ENCODE data around the gene SYCE3.

The SYCE3 gene

GRCh38 chr22:50599816-50600455 is 37.2 kb upstream of the SYCE3 start:
- TF ChIP-seq ZNF70 (CRISPR knock-in tag; IDR thresholded peaks at IDR 0.05) (no peak), CREB5 (CRISPR knock-in tag; IDR thresholded peaks at IDR 0.05; ENCODE audit: low read depth) (no peak), ARNTL (CRISPR knock-in tag; IDR thresholded peaks at IDR 0.05; ENCODE audit: borderline replicate concordance, low read depth) (no peak), SNAI2 (CRISPR knock-in tag; IDR thresholded peaks at IDR 0.05) (peak; percentile 88; the same call in 1 of the 2 replicates), ZNF8 (CRISPR knock-in tag; IDR thresholded peaks at IDR 0.05) (no peak), PPARA (CRISPR knock-in tag; IDR thresholded peaks at IDR 0.05; ENCODE audit: borderline replicate concordance) (no peak), RARB (CRISPR knock-in tag; IDR thresholded peaks at IDR 0.05) (no peak), TCF4 (CRISPR knock-in tag; IDR thresholded peaks at IDR 0.05; ENCODE audit: borderline replicate concordance) (no peak), PATZ1 (CRISPR knock-in tag; IDR thresholded peaks at IDR 0.05; ENCODE audit: borderline replicate concordance) (no peak), ZFP30 (CRISPR knock-in tag; IDR thresholded peaks at IDR 0.05) (peak; percentile 38; the same call in 1 of the 2 replicates), OSR1 (CRISPR knock-in tag; IDR thresholded peaks at IDR 0.05) (no peak), CSDC2 (CRISPR knock-in tag; IDR thresholded peaks at IDR 0.05) (peak; percentile 88; the same call in 1 of the 2 replicates), BACH2 (CRISPR knock-in tag; IDR thresholded peaks at IDR 0.05; ENCODE audit: borderline replicate concordance) (no peak), ZFP3 (CRISPR knock-in tag; IDR thresholded peaks at IDR 0.05) (peak; percentile 77), TSHZ2 (CRISPR knock-in tag; IDR thresholded peaks at IDR 0.05) (peak; percentile 38; the same call in 1 of the 2 replicates), ZNF565 (CRISPR knock-in tag; conservative IDR thresholded peaks at IDR 0.05; ENCODE audit: low read depth) (0 out of 2 replicates have a peak, but pooled peaks have one; percentile 48), TOX (CRISPR knock-in tag; IDR thresholded peaks at IDR 0.05; ENCODE audit: borderline replicate concordance) (no peak), POU6F1 (CRISPR knock-in tag; IDR thresholded peaks at IDR 0.05; ENCODE audit: borderline replicate concordance, low read depth) (no peak), ESRRG (CRISPR knock-in tag; IDR thresholded peaks at IDR 0.05) (no peak), GLIS3 (CRISPR knock-in tag; IDR thresholded peaks at IDR 0.05) (no peak)
- TF ChIP-seq, protein P1, sequence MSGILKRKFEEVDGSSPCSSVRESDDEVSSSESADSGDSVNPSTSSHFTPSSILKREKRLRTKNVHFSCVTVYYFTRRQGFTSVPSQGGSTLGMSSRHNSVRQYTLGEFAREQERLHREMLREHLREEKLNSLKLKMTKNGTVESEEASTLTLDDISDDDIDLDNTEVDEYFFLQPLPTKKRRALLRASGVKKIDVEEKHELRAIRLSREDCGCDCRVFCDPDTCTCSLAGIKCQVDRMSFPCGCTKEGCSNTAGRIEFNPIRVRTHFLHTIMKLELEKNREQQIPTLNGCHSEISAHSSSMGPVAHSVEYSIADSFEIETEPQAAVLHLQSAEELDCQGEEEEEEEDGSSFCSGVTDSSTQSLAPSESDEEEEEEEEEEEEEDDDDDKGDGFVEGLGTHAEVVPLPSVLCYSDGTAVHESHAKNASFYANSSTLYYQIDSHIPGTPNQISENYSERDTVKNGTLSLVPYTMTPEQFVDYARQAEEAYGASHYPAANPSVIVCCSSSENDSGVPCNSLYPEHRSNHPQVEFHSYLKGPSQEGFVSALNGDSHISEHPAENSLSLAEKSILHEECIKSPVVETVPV (CRISPR knock-in tag; IDR thresholded peaks at IDR 0.05) = no peak
- peak; percentile 87 for ATAC-seq

DNA sequence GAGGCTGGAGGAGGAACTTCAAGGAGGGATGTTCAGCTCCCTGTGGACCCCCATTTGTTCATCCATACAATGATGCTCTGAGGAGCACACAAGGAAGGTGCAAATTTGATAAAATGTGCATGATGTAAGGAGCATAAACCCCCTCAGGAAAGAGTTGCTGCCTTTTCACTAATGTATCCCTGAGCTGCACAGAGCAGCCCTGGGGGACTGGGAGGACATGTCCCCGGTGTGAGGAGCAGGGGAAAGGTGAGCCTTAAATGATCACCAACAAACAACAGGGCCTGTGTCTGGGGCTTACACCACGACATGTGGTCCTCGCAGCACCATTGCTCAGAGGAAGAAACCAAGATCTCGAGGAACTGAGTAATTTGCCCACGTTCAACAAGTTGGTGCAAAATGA is 34.4 kb upstream of the SYCE3 start:
- no peak for ATAC-seq
- TF ChIP-seq ZFP3 (CRISPR knock-in tag; IDR thresholded peaks at IDR 0.05) (no peak), CSDC2 (CRISPR knock-in tag; IDR thresholded peaks at IDR 0.05) (no peak), CREB5 (CRISPR knock-in tag; IDR thresholded peaks at IDR 0.05; ENCODE audit: low read depth) (no peak), ZNF565 (CRISPR knock-in tag; conservative IDR thresholded peaks at IDR 0.05; ENCODE audit: low read depth) (no peak)

Measured in SK-N-SH treated with all-trans-retinoic acid at 6 μM for 48 hours (cell line).